ENCODE measurements around the gene SLC6A17. TPM values are rescaled to one million over a fixed set of nuclear protein-coding genes. Genes with fewer than 3 reads are reported as not detected.

SLC6A17 gene
- total and polyA plus RNA-seq, 2 donors (not counting 1 experiment from before 2014, with no cell fraction given) = not detected

- no peak for ATAC-seq (ENCODE audit: low read depth)
- Histone ChIP-seq H3K9ac (ENCODE audit: low read length) (no peak overlapping the region), H2AFZ (ENCODE audit: insufficient read depth, low read depth, low read length, poor library complexity, severe bottlenecking) (no peak overlapping the region), H3K79me2 (ENCODE audit: control insufficient read depth, insufficient read depth, low read length) (no peaks in the 10 kb centered on the region), H3K9me3 (ENCODE audit: control extremely low read depth in 1 of 3, control insufficient read depth in 2 of 3, insufficient read depth in 1 of 3, low read length in 2 of 3) (no peaks in the 10 kb centered on the region), H3K27me3 (replicated peaks in 1 of 4; ENCODE audit: control extremely low read depth in 1 of 4, control insufficient read depth in 3 of 4, insufficient read depth in 4 of 4, low read length in 3 of 4) (peaks cover 0 to 13% (median 2%) of the 10 kb centered on the region in 4 experiments), H3K4me2 (replicated peaks; ENCODE audit: low read depth, low read length, poor library complexity, severe bottlenecking) (no peak overlapping the region), H4K20me1 (ENCODE audit: control insufficient read depth, insufficient read depth, low read length, poor library complexity, severe bottlenecking) (no peaks in the 10 kb centered on the region), H3K4me3 (ENCODE audit: control extremely low read depth in 1 of 5, extremely low read depth in 1 of 5, insufficient read depth in 1 of 5, low read depth in 2 of 5, low read length in 4 of 5) (no peak overlapping the region), H3K4me1 (ENCODE audit: control insufficient read depth in 2 of 2, insufficient read depth in 2 of 2, low read length in 2 of 2) (no peaks in the 10 kb centered on the region), H3K27ac (ENCODE audit: low read length in 2 of 2) (no peak overlapping the region), H3K36me3 (replicated peaks in 1 of 2; ENCODE audit: control extremely low read depth in 1 of 2, control insufficient read depth in 1 of 2, extremely low read depth in 1 of 2, insufficient read depth in 2 of 2, low read length in 1 of 2) (no peaks in the 10 kb centered on the region)
- peaks cover 4% of the 10 kb centered on the region for H3K27me3 Mint-ChIP-seq
- WGBS (ENCODE audit: insufficient coverage) = 38% methylated on average over 9 of the region's 9 CpGs
- DNase-seq = no peak
- no peak overlapping the region for H3K4me3 Mint-ChIP-seq
- H3K27ac Mint-ChIP-seq = no peak overlapping the region
- intact Hi-C loops (cut with micrococcal nuclease) = no loop called here
- no peaks in the 10 kb centered on the region for H3K9me3 Mint-ChIP-seq (ENCODE audit: insufficient read depth)
- TF ChIP-seq EZH2 (IDR thresholded peaks at IDR 0.05; ENCODE audit: borderline replicate concordance, insufficient read depth, low read depth, low read length, poor library complexity, severe bottlenecking) = no peak
- TF ChIP-seq CTCF (IDR thresholded peaks at IDR 0.05) = no peak
- ChIA-PET POLR2A (no interaction called here), CTCF (interaction anchor here (1.9 kb wide), 1 partner anchor 20 kb away, joined by 5 read pairs; no protein-coding TSS in a partner anchor)
- no peaks in the 10 kb centered on the region for H3K4me1 Mint-ChIP-seq
These were observed 26.1 kb downstream of the SLC6A17 start for GRCh38 chr1:110176299-110176956.

GRCh38 chr1:110177775-110178174 lies 27.5 kb downstream of the SLC6A17 start:
- intact Hi-C loops (cut with micrococcal nuclease) = no loop called here
- no peaks in the 10 kb centered on the region for H3K9me3 Mint-ChIP-seq (ENCODE audit: insufficient read depth)
- no CpG with 5 or more reads among the region's 4 CpGs for WGBS (ENCODE audit: insufficient coverage)
- Histone ChIP-seq H4K20me1 (ENCODE audit: control insufficient read depth, insufficient read depth, low read length, poor library complexity, severe bottlenecking) (no peaks in the 10 kb centered on the region), H3K9ac (ENCODE audit: low read length) (no peak overlapping the region), H3K27me3 (replicated peaks in 1 of 4; ENCODE audit: control extremely low read depth in 1 of 4, control insufficient read depth in 3 of 4, insufficient read depth in 4 of 4, low read length in 3 of 4) (peaks cover 0 to 13% (median 3%) of the 10 kb centered on the region in 4 experiments), H2AFZ (ENCODE audit: insufficient read depth, low read depth, low read length, poor library complexity, severe bottlenecking) (no peak overlapping the region), H3K27ac (ENCODE audit: low read length in 2 of 2) (no peak overlapping the region), H3K36me3 (replicated peaks in 1 of 2; ENCODE audit: control extremely low read depth in 1 of 2, control insufficient read depth in 1 of 2, extremely low read depth in 1 of 2, insufficient read depth in 2 of 2, low read length in 1 of 2) (no peaks in the 10 kb centered on the region), H3K79me2 (ENCODE audit: control insufficient read depth, insufficient read depth, low read length) (no peaks in the 10 kb centered on the region), H3K4me1 (ENCODE audit: control insufficient read depth in 2 of 2, insufficient read depth in 2 of 2, low read length in 2 of 2) (no peaks in the 10 kb centered on the region), H3K4me2 (replicated peaks; ENCODE audit: low read depth, low read length, poor library complexity, severe bottlenecking) (no peak overlapping the region), H3K4me3 (ENCODE audit: control extremely low read depth in 1 of 5, extremely low read depth in 1 of 5, insufficient read depth in 1 of 5, low read depth in 2 of 5, low read length in 4 of 5) (no peak overlapping the region), H3K9me3 (ENCODE audit: control extremely low read depth in 1 of 3, control insufficient read depth in 2 of 3, insufficient read depth in 1 of 3, low read length in 2 of 3) (no peaks in the 10 kb centered on the region)
- ATAC-seq (ENCODE audit: low read depth) (no peak), DNase-seq (no peak)
- H3K27ac Mint-ChIP-seq = no peak overlapping the region
- no peaks in the 10 kb centered on the region for H3K4me1 Mint-ChIP-seq
- ChIA-PET CTCF (interaction anchor here (1.4 kb wide), 1 partner anchor 30 kb away, joined by 3 read pairs; no protein-coding TSS in a partner anchor), POLR2A (no interaction called here)
- TF ChIP-seq EZH2 (IDR thresholded peaks at IDR 0.05; ENCODE audit: borderline replicate concordance, insufficient read depth, low read depth, low read length, poor library complexity, severe bottlenecking) = no peak
- TF ChIP-seq CTCF (IDR thresholded peaks at IDR 0.05) = no peak
- no peaks in the 10 kb centered on the region for H3K27me3 Mint-ChIP-seq
- no peak overlapping the region for H3K4me3 Mint-ChIP-seq
